Thyroid gland (tissue), 4 donors: Measurements from ENCODE around the gene DNAH17.

Experiments used
- CTCF ChIP-seq, 6 experiments: fragments of 200-600 bp in 3 of 6; fragments of 450-650 bp in 3 of 6; sonication (generic) in 3 of 6; IDR thresholded peaks; one replicate each; pipeline ENCODE4 v1.5.1; 2016 to 2019; ENCODE audit warnings: antibody characterized with exemption in 6 of 6, mild to moderate bottlenecking in 2 of 6, inconsistent platforms in 1 of 6, moderate library complexity in 1 of 6
- POLR2A ChIP-seq, 2 donors: fragments of 450-650 bp; IDR thresholded peaks; one replicate each; pipeline ENCODE4 v1.6.1; 2017; ENCODE audit warnings: antibody characterized with exemption in 2 of 2, mild to moderate bottlenecking in 2 of 2, moderate library complexity in 1 of 2

- TF ChIP-seq CTCF (IDR thresholded peaks at IDR 0.05) = no peak
- no peak for TF ChIP-seq POLR2A (IDR thresholded peaks at IDR 0.05)
Measured at GRCh38 chr17:78529871-78530670, 47.1 kb downstream of the DNAH17 start.
